HepG2 (cell line): ENCODE measurements around the gene CKS2. TPM values are rescaled to one million over a fixed set of nuclear protein-coding genes. Genes with fewer than 3 reads are reported as not detected.

ENCODE experiments used
- ATAC-seq: fragments of 200-7000 bp; cut with Tn5 transposase; 3 replicates; pipeline ENCODE4 v1.9.1; 2020; ENCODE audit warnings: mild to moderate bottlenecking, moderate library complexity
- BruUV-seq: library from RNA; stranded (reverse); fragments of 400-500 nt; replicated peaks from 2 replicates; lab custom pipeline; 2021; lab: Mats Ljungman, UMichigan
- CTCF ChIA-PET: fragments of 300-600 bp; formaldehyde crosslinking; extraction: SDS; loops from one replicate; lab custom pipeline; 2021; ENCODE audit warnings: low total read pairs, inconsistent platforms, low intra/inter-chr PET ratio; lab: Yijun Ruan, JAX
- POLR2A ChIA-PET: fragments of 350-600 bp; sonication (Branson Sonifier 250); formaldehyde crosslinking; loops from one replicate; lab custom pipeline; 2020; ENCODE audit warnings: antibody characterized with exemption, inconsistent platforms; lab: Yijun Ruan, JAX
- DNase-seq: peaks from one replicate; pipeline ENCODE4 v3.0.0-alpha.2; 2015; ENCODE audit warnings: low spot score
- FAIRE-seq: peaks from 3 replicates; lab custom pipeline; 2011; peaks lifted over from hg19 to GRCh38; lab: Jason Lieb, UNC
- H2AFZ ChIP-seq: one replicate; pipeline ENCODE4 v1.6.1; 2011; ENCODE audit warnings: low read length, inconsistent platforms
- H3K27ac ChIP-seq: fragments of 300-600 bp; 3 replicates; pipeline ENCODE4 v1.8.0; 2011; ENCODE audit warnings: mixed run types, mild to moderate bottlenecking, mixed read lengths, low read length, inconsistent platforms; ENCODE audit not compliant: insufficient read depth; ENCODE audit errors: extremely low read length
- H3K27me3 ChIP-seq, 2 experiments: fragments of 200-600 bp in 1 of 2; 2 replicates in 1 of 2; 3 replicates in 1 of 2; pipeline versions ENCODE4 v1.6.0 to v1.8.0; 2011; ENCODE audit warnings: low read length in 2 of 2, mild to moderate bottlenecking in 2 of 2, moderate library complexity in 2 of 2, inconsistent platforms in 1 of 2; ENCODE audit not compliant: insufficient read depth in 2 of 2, control insufficient read depth in 1 of 2
- H3K36me3 ChIP-seq, 2 experiments: fragments of 200-600 bp in 1 of 2; replicated peaks in 1 of 2; 2 replicates in 1 of 2; 3 replicates in 1 of 2; pipeline versions ENCODE4 v1.5.1 to v1.8.0; 2011; ENCODE audit warnings: low read length in 2 of 2, inconsistent platforms in 1 of 2; ENCODE audit not compliant: insufficient read depth in 2 of 2, control insufficient read depth in 1 of 2
- H3K4me1 ChIP-seq: 2 replicates; pipeline ENCODE4 v1.5.1; 2012; ENCODE audit warnings: low read length, inconsistent platforms; ENCODE audit not compliant: insufficient read depth
- H3K4me2 ChIP-seq: 2 replicates; pipeline ENCODE4 v1.6.0; 2011; ENCODE audit warnings: low read depth, low read length, inconsistent platforms
- H3K4me3 ChIP-seq, 3 experiments: fragments of 200-600 bp in 1 of 3; sonication (generic), shearing (Covaris generic) in 1 of 3; replicated peaks in 1 of 3; 2 replicates each; pipeline ENCODE4 v1.5.1; 2011 to 2016; ENCODE audit warnings: low read length in 3 of 3, inconsistent platforms in 2 of 3, low read depth in 2 of 3, mild to moderate bottlenecking in 2 of 3, control low read depth in 1 of 3, mixed read lengths in 1 of 3; ENCODE audit not compliant: insufficient read depth in 1 of 3
- H3K79me2 ChIP-seq: one replicate; pipeline ENCODE4 v1.6.1; 2011; ENCODE audit warnings: low read length, inconsistent platforms; ENCODE audit not compliant: insufficient read depth
- H3K9ac ChIP-seq: 2 replicates; pipeline ENCODE4 v1.6.0; 2011; ENCODE audit warnings: mild to moderate bottlenecking, low read depth, low read length, inconsistent platforms; ENCODE audit not compliant: insufficient read depth
- H3K9me3 ChIP-seq: 2 replicates; pipeline ENCODE4 v1.5.1; 2012; ENCODE audit warnings: mild to moderate bottlenecking, low read length
- H4K20me1 ChIP-seq: 2 replicates; pipeline ENCODE4 v1.6.0; 2011; ENCODE audit warnings: inconsistent platforms, mild to moderate bottlenecking, low read length, moderate library complexity; ENCODE audit not compliant: insufficient read depth
- GABPA ChIP-seq, 2 experiments: IDR thresholded peaks; 2 replicates each; pipeline ENCODE4 v1.6.1; 2011 to 2016; ENCODE audit warnings: low read depth in 2 of 2, low read length in 1 of 2, missing biosample characterization in 1 of 2, missing genetic modification characterization in 1 of 2
- GLI4 ChIP-seq: sonication (generic); formaldehyde crosslinking; IDR thresholded peaks from 2 replicates; pipeline ENCODE4 v1.5.1; 2020; ENCODE audit warnings: missing genetic modification reagents, mild to moderate bottlenecking, moderate library complexity, borderline replicate concordance
- KAT7 ChIP-seq: IDR thresholded peaks from 2 replicates; pipeline ENCODE4 v1.6.1; 2018; ENCODE audit warnings: borderline replicate concordance, missing compliant biosample characterization
- NFE2L2 ChIP-seq: fragments of 150-350 bp; IDR thresholded peaks from 2 replicates; pipeline ENCODE4 v1.6.1; 2014; ENCODE audit warnings: low read length
- POLR2AphosphoS5 ChIP-seq: IDR thresholded peaks from 2 replicates; pipeline ENCODE4 v1.6.1; 2012; ENCODE audit warnings: low read depth, low read length
- YEATS4 ChIP-seq: sonication (generic); formaldehyde crosslinking; IDR thresholded peaks from 2 replicates; pipeline ENCODE4 v1.4.0; 2020; ENCODE audit warnings: missing genetic modification reagents, borderline replicate concordance
- ZBTB3 ChIP-seq: sonication (generic); formaldehyde crosslinking; IDR thresholded peaks from 2 replicates; pipeline ENCODE4 v1.4.0; 2020; ENCODE audit warnings: low read depth, mild to moderate bottlenecking, moderate library complexity, missing genetic modification reagents, borderline replicate concordance
- ZBTB38 ChIP-seq: sonication (generic); formaldehyde crosslinking; IDR thresholded peaks from 2 replicates; pipeline ENCODE4 v1.5.1; 2020; ENCODE audit warnings: mild to moderate bottlenecking, missing genetic modification reagents
- ZNF367 ChIP-seq: sonication (generic); formaldehyde crosslinking; IDR thresholded peaks from 2 replicates; pipeline ENCODE4 v1.4.0; 2020; ENCODE audit warnings: missing genetic modification reagents, borderline replicate concordance
- WGBS: methylation state at CpG from one replicate; pipeline ENCODE4 v1.1.6; 2017; ENCODE audit warnings: low lambda C conversion rate; 5-methylcytosine and 5-hydroxymethylcytosine counted together
- in situ Hi-C: cut with HindIII; loops from 2 replicates; pipeline ENCODE4 v1.10.0; 2017; ENCODE audit warnings: low pct_unique_long_range_greater_than_20kb; ENCODE audit not compliant: extremely low pct_ligation_motif_present
- intact Hi-C: fragments of 100-400 bp; cut with micrococcal nuclease; formaldehyde crosslinking; loops from one replicate; pipeline ENCODE4 v1.10.0; 2022; ENCODE audit not compliant: unreplicated experiment
- polyA plus RNA-seq, 8 experiments: library from polyadenylated mRNA; depleted of rRNA in 3 of 8; stranded (reverse) in 7 of 8; unstranded in 1 of 8; fragments of >200 nt; fragmentation: Illumina TruSeq in 4 of 8; extraction: Trizol in 4 of 8; gene quantifications; 2 replicates each; pipeline versions ENCODE4 v1.2.1 to v1.2.3, GENCODE V29; 2011 to 2016; ENCODE audit warnings: low read depth in 4 of 8, missing spikeins in 1 of 8, mixed read lengths in 1 of 8; ENCODE audit not compliant: insufficient read depth in 1 of 8
- total RNA-seq, 5 experiments: library from RNA; depleted of rRNA; stranded (reverse); fragments of >200 nt; fragmentation: Illumina TruSeq; extraction: Trizol; gene quantifications; 2 replicates each; pipeline ENCODE4 v1.2.3, GENCODE V29; 2016; ENCODE audit warnings: low read depth in 1 of 5
- TF ChIP-seq, protein P1 (sequence below): sonication (generic); formaldehyde crosslinking; IDR thresholded peaks from 2 replicates; pipeline ENCODE4 v1.4.0; 2020; ENCODE audit warnings: missing genetic modification reagents, borderline replicate concordance

CKS2 gene
- total and polyA plus RNA-seq, 2 of the 13 experiments (the other 11 are each of a cell fraction or from before 2014, with no cell fraction given) = 251 to 317 TPM

DNA sequence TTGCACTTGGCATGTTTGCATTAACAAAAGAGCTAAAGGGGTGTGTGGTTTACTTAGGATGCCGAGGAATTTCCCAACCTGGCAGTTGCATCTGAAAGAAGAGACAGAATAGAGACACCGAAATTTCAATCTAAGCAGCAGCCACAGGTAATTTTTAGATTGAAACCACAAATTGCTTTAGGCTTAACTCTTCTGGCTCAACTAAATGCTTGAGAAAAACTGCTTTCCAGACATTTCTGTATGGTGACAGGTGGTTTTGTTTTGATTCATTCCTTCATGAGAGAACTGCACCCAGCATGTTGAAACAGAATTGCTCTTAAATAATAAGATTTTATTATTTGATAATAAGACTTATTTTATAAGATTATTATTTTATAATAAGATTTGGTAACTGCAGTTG is 28.8 kb downstream of the CKS2 start:
- no peaks in the 10 kb centered on the region for H3K9me3 ChIP-seq
- H3K4me2 ChIP-seq = no peak overlapping the region
- no peak for FAIRE-seq
- no peak overlapping the region for H2AFZ ChIP-seq
- CTCF ChIA-PET = no interaction called here
- H4K20me1 ChIP-seq = no peaks in the 10 kb centered on the region
- no peak for DNase-seq
- H3K9ac ChIP-seq = no peak overlapping the region
- no TSS peak for BruUV-seq
- ATAC-seq = no peak
- no peak overlapping the region for H3K4me3 ChIP-seq
- H3K4me1 ChIP-seq = no peaks in the 10 kb centered on the region
- POLR2A ChIA-PET = no interaction called here
- 97% methylated on average over 2 of the region's 2 CpGs for WGBS
- TF ChIP-seq, protein P1, sequence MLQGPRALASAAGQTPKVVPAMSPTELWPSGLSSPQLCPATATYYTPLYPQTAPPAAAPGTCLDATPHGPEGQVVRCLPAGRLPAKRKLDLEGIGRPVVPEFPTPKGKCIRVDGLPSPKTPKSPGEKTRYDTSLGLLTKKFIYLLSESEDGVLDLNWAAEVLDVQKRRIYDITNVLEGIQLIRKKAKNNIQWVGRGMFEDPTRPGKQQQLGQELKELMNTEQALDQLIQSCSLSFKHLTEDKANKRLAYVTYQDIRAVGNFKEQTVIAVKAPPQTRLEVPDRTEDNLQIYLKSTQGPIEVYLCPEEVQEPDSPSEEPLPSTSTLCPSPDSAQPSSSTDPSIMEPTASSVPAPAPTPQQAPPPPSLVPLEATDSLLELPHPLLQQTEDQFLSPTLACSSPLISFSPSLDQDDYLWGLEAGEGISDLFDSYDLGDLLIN = no peak
- TF ChIP-seq GABPA (IDR thresholded peaks at IDR 0.05; ENCODE audit: low read depth, low read length) (no peak), GABPA (CRISPR knock-in tag; IDR thresholded peaks at IDR 0.05; ENCODE audit: low read depth) (no peak), ZBTB3 (CRISPR knock-in tag) (no peak), POLR2AphosphoS5 (no peak), ZBTB38 (CRISPR knock-in tag) (no peak), NFE2L2 (no peak), GLI4 (CRISPR knock-in tag) (no peak), ZNF367 (CRISPR knock-in tag) (no peak), YEATS4 (CRISPR knock-in tag) (no peak), KAT7 (no peak)
- intact Hi-C loops (no loop called here), in situ Hi-C loops (no loop called here)
- H3K36me3 ChIP-seq = peaks cover 11 to 56% of the 10 kb centered on the region in 2 experiments; a peak in 4 of 5 replicates
- H3K27ac ChIP-seq = no peak overlapping the region
- no peaks in the 10 kb centered on the region for H3K27me3 ChIP-seq
- no peaks in the 10 kb centered on the region for H3K79me2 ChIP-seq
